ENCODE measurements around the gene EPHB2.
"Not testable (repeated sequence)": the region's sequence is repeated elsewhere in the genome, so short reads cannot be mapped to it uniquely, and the experiment has no call there.

EPHB2 gene

DNA sequence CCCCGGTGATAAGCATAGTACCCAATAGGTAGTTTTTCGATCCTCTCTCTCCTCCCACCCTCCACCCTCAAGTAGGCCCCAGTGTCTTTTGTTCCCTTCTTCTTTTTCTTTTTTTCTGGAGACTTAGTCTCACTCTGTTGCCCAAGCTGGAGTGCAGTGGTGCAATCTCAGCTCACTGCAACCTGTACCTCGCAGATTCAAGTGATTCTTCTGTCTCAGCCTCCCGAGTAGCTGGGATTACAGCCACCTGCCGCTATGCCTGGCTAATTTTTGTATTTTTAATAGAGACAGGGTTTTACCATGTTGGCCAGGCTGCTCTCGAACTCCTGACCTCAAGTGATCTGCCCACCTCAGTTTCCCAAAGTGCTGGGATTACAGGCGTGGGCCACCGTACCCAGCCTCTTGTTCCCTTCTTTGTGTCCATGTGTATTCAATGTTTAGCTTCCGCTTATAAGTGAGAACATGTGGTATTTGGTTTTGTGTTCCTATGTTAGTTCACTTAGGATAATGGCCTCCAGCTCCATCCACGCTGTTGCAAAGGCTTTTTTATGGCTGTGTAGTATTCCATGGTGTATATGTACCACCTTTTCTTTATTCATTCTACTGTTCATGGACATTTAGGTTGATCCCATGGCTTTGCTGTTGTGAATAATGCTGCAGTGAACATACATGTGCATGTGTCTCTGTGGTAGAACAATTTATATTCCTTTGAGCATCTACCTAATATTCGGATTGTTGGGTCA lies 133.0 kb downstream of the EPHB2 start:
- DNase-seq: not testable (repeated sequence)

DNA sequence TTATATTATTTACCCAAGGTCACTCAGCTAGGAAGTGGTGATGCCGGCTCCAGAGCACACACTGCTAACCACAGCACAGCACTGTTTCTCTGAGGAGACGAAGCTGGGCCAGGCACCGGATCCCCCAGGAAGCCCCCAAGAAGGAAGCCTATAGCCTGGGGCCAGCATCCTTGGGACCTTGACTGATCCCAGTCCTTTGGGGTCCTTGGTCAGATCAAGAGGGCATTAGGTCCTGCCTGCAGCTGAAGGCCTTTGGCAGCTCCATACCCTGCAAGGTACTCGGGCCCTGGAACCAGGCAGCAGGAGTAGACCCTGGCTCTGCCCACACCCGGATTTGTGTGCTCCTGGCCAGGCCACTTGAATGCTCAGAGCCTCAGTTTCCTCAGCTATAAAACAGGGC lies 134.0 kb downstream of the EPHB2 start:
- no peak for DNase-seq

DNA sequence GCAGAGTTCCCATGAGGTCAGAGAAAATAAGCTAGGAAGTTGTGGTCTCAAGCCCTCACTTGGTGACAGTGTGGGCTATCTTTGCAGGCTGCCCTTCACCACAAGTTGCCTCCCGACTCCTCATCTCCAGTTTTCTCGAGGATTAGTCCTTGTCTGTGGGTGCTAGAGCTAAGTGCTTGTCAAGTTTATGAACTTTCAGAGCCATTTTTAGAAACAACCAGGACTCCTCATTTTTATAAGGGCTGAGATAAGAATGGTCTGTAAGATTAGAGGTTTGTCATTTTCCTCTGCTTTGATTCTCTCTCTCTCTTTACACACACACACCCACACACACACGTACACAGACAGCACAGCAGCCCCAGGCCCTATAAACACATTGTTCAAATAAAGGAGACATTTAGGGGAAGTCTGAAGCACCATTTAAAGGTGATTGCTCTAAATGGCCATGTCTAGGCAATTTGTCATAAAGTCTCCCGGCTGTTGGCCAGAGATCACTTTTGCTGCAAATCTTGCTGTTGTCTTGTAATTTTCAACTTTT lies 134.8 kb downstream of the EPHB2 start:
- no peak for DNase-seq

DNA sequence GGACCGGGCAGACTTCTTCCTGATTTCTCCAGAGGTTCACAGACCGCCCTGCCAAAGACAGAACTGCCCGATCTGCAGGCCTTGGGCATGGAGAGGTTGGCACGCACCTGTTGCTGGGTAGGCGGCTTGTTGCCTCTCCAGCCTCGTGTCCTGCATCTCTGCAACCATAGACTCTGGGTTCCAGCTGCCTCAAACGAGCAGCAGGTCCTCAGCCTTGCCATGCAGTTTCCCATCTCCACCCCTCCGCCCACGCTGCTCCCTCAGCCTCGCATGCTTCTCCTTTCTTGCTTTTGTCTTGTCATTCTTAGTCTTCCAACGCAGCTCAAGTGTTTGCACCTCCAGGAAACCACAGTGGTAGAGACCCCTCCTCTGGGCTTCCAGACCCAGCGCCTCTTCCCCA lies 135.8 kb downstream of the EPHB2 start:
- DNase-seq: no peak

DNA sequence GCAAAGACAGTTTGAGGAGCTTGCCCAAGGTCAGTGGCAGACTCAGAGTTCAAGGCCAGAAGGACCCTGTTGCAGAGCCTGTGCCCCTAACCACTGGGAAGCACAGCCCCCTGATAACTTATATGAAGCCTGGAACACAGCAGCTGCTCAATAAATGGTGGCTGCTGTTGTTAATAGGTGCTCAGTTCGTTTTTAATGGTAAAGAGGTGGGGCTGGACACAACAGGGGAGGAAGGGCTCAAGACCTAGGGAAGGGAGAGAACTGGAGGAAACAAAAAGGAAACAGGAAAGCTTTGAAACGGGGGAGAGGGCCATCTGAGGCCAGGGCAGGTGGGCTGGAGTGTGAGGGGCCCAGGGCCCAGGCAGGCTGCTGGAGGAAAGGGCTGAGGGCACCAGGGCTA lies 136.6 kb downstream of the EPHB2 start:
- no peak for DNase-seq

DNA sequence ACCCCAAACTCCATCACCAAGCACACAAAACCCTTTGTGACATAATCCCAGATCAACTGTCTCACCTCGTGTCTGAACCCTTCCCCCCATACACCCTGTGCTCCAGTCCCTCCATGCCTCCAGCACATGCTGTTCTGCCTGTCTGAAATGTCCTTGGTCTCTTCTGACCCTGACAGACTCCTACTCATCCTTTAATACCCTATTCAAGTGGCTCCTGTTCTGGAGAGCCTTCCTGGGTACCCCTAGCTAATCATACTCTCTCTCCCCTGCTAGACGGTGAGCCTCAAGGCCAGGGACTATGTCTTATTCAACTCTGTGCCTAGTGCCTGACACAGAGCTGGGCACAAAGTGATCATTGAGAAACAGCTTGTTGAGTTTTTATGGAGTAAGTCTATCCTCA lies 137.1 kb downstream of the EPHB2 start:
- DNase-seq: no peak

DNA sequence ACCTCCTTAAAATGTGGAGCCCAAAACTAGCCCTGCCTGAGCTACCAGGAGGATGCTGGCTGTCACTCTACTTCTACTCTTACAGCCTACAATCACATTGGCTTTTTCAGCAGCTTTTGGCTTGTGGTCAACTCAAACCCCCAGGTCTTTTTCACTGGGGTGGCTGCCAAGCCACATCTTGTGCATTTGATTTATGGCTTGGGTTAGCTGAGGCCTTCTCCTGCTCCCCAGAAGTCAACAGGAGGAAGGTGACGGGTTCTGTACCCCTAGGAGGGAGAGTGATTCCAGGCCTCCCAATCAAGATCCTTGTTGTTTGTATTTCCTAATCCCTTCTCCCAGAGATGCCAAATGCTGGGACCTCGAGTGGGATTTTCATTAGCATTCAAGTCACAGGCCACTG lies 137.8 kb downstream of the EPHB2 start:
- DNase-seq: no peak

DNA sequence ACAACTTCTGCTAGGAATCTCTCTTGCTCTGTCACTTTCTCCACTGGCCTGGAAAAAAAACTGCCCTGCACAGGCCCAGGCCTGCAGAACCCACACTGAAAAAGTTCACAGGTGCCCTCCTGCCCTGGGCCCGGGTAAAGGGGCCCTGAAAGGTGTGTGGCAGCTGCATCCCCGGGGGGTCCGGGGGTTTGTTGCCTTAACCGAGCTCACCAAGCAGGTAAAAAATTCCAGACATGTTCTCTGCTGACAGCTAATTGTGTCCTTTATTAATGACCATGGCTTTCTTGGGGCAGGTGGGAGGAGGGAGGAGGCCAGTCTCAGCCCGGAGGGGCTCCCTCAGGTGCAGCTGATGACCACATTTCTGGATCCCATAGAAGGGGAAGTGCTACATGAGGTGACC lies 139.1 kb downstream of the EPHB2 start:
- DNase-seq: no peak

DNA sequence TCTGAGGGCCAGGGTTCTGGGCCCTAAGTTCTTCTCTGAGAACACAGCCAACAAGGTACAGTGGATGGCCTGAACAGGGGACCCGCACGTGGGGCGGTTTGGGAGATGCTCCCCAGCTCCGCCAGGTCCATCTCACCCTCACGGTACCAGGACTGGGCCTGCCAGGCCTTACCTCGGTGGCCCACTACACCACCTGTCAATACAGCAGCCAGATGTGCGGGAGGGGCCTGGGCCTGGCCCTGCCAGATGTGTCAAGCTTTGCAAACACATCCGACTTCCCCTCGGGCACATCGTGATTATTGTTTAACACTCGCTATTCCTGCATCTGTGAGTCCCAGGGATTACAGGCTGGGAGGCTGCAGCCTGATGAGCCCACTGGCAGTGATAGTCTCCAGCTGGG lies 139.6 kb downstream of the EPHB2 start:
- DNase-seq: no peak

DNA sequence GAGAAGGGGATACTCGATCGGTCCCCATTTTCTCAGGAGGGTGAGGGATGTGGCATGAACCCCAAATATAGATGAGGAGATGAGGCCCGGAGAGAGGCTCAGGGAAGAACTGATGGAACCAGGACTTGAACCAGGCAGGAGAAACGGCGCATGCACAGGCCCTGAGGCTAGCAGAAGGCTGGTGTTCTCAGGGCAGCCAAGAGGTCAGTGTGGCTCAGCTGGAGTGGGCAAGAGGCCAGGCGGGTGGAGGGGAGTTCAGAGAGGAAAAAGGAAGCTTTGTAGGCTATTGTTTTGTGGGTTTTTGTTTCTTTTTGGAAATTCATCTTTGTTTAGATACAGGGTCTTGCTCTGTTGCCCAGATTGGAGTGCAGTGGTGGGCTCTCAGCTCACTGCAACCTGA lies 140.0 kb downstream of the EPHB2 start:
- no peak for DNase-seq

DNA sequence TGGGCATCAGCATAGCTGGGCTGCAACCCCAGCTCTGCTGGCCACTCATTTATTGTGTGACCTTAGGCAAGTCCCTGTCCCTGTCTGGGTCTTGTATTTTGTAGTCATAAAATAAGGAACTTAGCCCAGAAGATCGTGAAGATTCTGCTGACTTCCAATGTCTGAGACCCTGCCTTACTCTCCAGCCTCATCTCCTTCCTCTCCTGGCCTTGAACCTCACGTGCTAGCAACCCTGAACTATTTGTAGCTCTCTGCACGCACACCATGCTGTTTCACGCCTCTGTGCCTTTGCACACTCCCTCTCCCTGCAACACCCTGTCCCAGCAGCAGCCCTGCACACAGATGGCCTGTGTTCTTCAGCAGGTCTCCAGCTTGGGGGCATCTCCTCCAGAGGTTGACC lies 140.9 kb downstream of the EPHB2 start:
- no peak for DNase-seq

DNA sequence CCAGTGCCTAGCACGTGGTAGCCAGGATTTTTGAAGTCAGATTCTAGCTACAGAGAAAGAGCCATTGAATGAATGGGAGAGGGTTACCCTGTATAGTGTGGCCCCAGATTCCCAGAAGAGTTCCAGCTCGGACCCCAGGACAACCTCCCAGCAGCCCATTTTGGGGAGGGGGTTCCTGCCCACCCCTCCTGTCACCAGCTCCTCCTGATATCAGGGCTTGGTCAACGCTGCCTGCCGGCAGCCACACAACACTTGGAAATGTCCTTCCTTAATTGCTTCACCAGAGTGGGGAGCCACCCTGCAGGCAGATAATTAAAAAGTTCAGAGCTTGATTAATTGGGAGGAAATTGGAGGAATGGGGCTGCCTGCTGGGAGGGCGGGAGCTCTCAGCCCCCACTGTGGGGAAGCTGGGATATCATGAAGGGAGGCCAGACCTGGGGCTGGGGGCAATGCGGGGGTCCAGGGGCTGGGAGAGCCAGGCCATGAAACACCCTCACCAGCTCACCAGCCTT lies 141.6 kb downstream of the EPHB2 start:
- DNase-seq: no peak

DNA sequence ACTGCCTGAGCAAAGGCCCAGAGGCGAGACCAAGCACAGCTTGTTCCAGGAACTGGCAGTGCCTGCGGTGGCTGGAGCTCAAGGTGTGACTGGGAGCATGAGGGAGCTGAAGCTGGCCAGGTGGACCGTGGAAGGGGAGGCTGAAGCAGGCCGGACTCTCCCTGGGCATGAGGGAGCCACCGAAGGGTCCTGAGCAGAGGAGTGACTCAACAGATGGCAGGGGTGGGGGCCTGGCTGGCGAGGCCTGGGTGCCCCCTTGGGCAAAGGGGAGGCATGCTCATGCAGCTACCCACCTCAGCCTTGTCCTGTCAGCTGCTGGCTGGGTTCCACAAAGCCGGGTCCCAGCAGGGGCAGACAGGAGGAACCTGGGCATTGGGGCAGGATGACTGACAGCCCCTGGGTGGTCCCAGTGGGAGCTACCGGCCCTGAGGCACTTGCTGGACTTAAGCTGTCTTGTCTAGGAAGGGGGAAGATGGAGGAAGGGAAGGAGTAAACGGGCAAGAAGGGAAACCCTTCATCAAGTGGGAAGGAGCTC lies 143.1 kb downstream of the EPHB2 start:
- DNase-seq: no peak

DNA sequence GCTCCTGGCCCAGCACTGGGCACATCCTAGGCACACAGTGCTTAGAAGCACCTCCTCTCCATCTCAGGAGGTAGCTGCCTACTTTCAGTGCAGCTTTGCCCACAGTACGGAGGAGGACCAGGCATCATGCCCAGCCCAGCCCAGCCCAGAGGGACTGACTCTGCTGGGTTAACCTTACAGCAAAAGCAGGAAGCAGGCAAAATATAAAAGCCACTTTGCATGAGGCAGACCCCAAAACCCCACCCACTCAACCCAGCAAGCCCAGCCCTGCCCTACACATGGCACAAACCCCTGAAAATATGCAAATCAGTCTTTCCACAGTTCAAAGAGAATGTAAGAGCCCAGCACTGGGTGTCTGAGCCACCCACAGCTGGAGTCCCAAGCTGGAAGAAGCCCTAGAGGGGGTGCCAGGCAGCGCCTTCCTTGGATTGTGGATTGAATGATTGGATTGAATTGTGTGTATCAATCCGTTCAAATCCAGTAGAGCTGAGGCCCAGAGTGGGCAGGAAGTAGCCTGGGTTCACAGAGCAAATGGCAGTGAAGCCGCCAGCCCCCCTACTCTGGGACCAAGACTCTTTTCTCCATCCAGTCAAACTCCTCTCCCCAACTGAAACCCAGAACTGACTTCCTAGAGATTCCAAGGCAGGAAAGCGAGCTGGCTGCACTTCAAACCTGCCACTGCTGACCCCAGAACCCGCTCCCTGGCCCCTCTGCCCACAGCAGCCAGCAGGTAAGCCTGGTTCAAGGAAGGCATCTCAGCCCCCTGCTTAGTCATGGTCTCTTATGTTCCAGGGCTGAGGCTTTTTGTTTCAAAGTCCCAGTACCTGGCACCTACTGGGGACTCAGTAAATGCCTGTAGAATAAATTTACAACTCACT lies 144.3 kb downstream of the EPHB2 start:
- no peak for DNase-seq

DNA sequence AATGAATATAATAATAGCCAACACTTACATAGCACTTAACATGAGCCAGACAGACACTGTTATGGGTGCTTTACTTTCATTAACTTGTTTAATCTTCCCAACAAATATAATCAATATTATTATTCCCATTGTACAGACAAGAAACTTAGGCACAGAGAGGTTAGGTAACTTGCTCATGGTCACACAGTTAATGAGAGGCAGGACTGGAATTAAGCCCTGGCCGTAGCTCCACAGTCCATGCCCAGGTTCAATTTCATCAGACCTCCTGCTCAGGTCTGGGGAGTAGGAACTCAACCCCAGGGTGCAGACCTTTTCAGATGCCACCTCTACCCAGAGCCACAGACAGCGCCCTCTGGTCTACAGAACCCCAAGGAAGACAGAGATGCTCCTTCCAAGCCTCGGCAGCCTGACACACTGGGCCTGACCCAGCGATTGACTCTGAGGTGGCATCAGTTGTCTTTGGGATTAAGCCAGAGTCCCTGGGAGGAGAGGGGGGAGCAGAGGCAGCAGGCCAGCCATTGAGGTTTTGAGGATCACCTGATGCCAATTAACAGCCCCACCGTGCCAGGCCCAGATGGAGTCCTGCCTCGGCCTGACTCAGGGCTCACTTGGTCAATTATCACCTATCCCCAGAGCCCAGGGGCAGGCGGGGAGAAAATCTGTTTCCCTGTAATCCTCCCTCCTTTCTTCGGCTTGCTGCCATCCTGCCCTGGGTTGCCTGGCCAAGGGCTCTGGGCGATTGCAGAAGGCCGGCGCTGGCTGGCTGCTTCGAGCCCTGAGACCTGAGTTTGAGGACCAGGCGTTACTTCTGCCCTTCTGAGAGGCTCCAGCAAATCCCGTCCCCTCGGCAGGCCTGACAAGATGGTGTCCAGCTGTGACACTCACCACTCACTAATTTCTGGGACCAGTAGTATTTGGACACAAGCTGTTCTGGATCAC lies 145.3 kb downstream of the EPHB2 start:
- no peak for DNase-seq

DNA sequence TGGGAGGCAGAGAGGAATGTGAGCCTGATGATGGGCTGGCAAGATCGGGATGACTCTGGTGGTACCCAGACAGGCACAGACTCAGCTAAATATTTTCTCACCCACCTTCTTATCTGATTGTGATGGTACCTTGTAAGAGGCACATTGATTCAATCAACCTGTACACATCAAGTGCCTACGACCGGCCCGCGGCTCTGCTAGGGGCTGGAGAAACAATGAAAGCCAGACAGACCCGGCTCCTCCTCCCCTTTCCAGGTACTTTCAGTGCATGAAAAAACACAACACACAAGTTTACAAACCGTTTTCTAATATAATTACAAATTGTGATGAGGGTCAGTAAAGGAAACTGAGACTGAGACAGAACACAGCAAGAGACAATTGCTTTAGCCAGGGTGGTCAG lies 147.0 kb downstream of the EPHB2 start:
- no peak for DNase-seq

DNA sequence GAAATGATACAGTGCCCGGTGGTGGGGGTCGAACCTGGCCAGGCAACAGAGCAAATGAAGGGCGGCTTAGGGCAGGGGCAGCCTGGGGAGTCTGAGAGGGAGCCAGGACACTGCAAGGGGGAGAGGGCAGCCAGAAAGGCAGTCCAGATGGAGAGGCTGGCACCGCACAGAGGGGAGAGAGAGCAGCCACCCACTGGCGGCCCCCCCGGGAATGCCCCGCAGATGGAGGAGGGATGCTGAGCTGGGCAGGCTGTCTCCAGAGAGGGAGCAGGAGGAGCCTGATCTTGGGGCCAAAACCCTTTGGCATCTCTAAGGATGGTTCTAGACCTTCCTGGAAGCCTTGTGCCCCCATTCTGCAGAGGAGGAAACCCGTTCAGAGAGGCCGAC lies 149.8 kb downstream of the EPHB2 start:
- DNase-seq: no peak

DNA sequence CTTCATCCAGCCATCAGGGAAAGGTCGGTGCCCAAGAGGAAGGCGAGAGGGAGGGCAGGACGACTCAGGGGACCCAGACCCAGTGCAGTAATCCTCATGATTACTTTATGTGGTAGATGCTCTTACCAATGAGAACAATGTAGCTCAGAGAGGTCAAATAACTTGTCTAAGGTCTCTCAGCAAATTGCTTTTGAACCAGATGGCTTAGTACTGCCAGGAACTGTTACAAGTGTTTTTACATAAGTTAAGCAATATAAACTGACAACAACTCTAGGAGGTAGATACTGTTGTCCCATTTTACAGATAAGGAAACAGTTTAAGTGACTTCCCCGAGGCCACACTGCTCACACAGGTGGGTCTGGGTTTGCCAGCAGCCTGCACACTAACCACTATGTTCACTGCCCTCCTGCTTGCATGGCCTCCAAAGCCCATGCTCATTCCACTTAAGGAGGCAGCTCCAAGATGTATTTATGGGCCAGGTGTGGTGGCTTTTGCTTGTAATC lies 150.3 kb downstream of the EPHB2 start:
- DNase-seq: no peak

DNA sequence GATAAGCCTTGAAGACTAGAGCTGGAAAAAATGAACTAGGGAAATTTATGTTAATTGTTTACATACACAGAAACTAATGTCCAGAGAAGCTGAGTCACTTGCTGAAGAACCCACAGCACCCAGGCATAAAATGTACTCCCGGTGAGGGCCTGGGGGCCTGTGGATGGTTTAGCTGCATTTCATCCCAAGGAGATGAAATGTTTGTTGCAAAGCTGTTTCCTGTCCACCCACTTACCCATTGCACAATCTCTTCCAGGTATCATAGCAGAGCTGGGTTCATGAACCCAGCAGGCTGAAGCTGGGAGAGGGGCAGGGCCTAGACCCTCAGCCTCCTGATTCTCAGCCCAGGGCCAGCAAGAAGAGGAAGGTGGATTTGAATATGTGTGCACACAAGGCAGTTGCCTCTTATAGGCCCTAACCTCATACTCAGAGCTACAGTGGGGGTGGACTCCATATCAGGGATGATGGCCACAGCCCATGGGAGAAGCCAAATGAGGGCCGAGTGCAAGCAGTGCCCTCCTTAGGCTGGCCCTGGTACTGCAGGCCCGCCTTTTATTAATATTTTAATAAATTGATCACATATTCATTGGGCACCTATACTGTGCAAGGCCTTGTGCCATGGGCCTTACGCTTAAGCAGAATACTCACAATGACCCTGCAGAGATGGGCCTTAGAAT lies 151.3 kb downstream of the EPHB2 start:
- peak; percentile 20 to 29 for DNase-seq

DNA sequence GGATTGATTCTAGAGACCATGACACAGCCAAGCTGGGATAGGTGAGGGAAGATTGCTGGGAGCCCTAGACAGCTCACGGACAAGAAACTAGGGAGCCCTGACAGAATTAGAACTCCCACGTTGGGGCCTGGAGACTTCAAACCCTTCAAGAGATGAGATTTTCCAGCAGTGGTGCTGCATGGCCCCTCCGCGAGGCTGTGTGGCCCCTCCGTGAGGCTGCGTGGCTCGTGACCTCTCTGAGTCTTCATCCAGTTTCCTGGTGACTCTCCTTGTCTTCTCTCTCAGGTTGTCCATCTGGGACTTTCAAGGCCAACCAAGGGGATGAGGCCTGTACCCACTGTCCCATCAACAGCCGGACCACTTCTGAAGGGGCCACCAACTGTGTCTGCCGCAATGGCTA lies 152.1 kb downstream of the EPHB2 start:
- no peak for DNase-seq

DNA sequence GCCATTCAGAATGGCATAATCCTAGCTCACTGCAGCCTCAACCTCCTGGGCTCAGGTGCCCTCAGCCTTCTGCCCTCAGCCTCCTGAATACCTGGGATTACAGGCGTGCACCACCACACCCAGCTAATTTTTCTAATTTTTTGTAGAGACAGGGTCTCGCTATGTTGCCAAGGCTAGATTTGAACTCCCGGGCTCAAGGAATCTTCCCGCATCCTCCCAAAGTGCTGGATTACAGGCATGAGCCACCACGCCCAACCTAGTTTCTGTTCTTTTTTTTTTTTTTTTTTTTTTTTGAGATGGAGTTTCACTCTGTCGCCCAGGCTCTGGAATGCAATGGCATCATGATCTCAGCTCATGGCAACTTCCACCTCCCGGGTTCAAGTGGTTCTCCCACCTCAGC lies 153.1 kb downstream of the EPHB2 start:
- DNase-seq: no peak

DNA sequence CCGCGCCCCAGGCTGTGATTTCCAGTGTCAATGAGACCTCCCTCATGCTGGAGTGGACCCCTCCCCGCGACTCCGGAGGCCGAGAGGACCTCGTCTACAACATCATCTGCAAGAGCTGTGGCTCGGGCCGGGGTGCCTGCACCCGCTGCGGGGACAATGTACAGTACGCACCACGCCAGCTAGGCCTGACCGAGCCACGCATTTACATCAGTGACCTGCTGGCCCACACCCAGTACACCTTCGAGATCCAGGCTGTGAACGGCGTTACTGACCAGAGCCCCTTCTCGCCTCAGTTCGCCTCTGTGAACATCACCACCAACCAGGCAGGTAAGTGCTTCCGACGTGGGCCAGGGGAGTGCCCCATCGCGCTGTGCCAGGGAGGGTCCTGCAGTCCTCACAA lies 154.2 kb downstream of the EPHB2 start:
- DNase-seq: no peak
